Measurements from ENCODE around the gene COX5B.
"Not testable (repeated sequence)": the region's sequence is repeated elsewhere in the genome, so short reads cannot be mapped to it uniquely, and the experiment has no call there.

COX5B gene

GRCh38 chr2:97673182-97673914 is 27.5 kb downstream of the COX5B start:
- DNase-seq (ENCODE audit: low read depth in 3 of 3) = no peak

- no peak for DNase-seq (ENCODE audit: low read depth in 3 of 3)
These were observed 28.0 kb downstream of the COX5B start for GRCh38 chr2:97673915-97674283.

- DNase-seq (ENCODE audit: low read depth in 3 of 3) = no peak
These were observed 29.7 kb downstream of the COX5B start for GRCh38 chr2:97675430-97676113.

GRCh38 chr2:97676620-97677019 is 30.8 kb downstream of the COX5B start:
- DNase-seq (ENCODE audit: low read depth in 3 of 3) = no peak

- DNase-seq (ENCODE audit: low read depth in 3 of 3) = no peak
These were observed 31.6 kb downstream of the COX5B start for GRCh38 chr2:97677480-97677879.

GRCh38 chr2:97678298-97678697 is 32.4 kb downstream of the COX5B start:
- no peak for DNase-seq (ENCODE audit: low read depth in 3 of 3)

- DNase-seq (ENCODE audit: low read depth in 3 of 3) = not testable (repeated sequence)
These were observed 41.4 kb downstream of the COX5B start for GRCh38 chr2:97687235-97687634.

- DNase-seq (ENCODE audit: low read depth in 3 of 3) = no peak
These were observed 42.4 kb downstream of the COX5B start for GRCh38 chr2:97688062-97688827.

- DNase-seq (ENCODE audit: low read depth in 3 of 3) = no peak
These were observed 45.3 kb downstream of the COX5B start for GRCh38 chr2:97691166-97691565.

GRCh38 chr2:97693476-97693875 is 47.6 kb downstream of the COX5B start:
- no peak for DNase-seq (ENCODE audit: low read depth in 3 of 3)

- DNase-seq (ENCODE audit: low read depth in 3 of 3) = no peak
These were observed 49.9 kb downstream of the COX5B start for GRCh38 chr2:97695744-97696143.

GRCh38 chr2:97697252-97698235 is 51.7 kb downstream of the COX5B start:
- peak; percentile 80 to 92 (median 91) for DNase-seq (ENCODE audit: low read depth in 3 of 3)

All from stimulated activated CD4-positive, alpha-beta T cell treated with anti-CD3 and anti-CD28 coated beads, TNF-alpha, amount 100 ng/mL, for 4 hours (primary cell).